Erythroblast (primary cell): Measurements from ENCODE around the gene GUCY2C.
"Not testable (repeated sequence)": the region's sequence is repeated elsewhere in the genome, so short reads cannot be mapped to it uniquely, and the experiment has no call there.

ENCODE experiments used
- DNase-seq, 2 experiments: peaks; one replicate each; lab custom pipeline; 2025; lab: John Stamatoyannopoulos, UW
- GATA1 ChIP-seq: IDR thresholded peaks from 2 replicates; pipeline ENCODE4 v1.6.1; 2011; ENCODE audit warnings: low read depth, mild to moderate bottlenecking, control low read depth, low read length, moderate library complexity
- POLR2A ChIP-seq: IDR thresholded peaks from 2 replicates; pipeline ENCODE4 v1.6.1; 2011; ENCODE audit warnings: mild to moderate bottlenecking, low read length

Gene GUCY2C

GRCh38 chr12:14696265-14696741 lies at the start of gene GUCY2C:
Gene GUCY2C, minus strand, starts transcription at chr12:14696599. Its CDS starts 151 bp downstream, at chr12:14696448.
- TF ChIP-seq POLR2A (no peak), GATA1 (no peak)

GRCh38 chr12:14743061-14743460 lies 46.7 kb upstream of the GUCY2C start:
- no peak for DNase-seq
- TF ChIP-seq POLR2A (no peak), GATA1 (no peak)

More at GRCh38 chr12:14696265-14696741, at the start of gene GUCY2C:
- no peak for DNase-seq

GRCh38 chr12:14741942-14742341 lies 45.5 kb upstream of the GUCY2C start:
- TF ChIP-seq POLR2A (no peak), GATA1 (no peak)
- no peak for DNase-seq

- DNase-seq = no peak
- no peak for TF ChIP-seq GATA1
- no peak for TF ChIP-seq POLR2A
These were observed 44.8 kb upstream of the GUCY2C start for GRCh38 chr12:14741153-14741552.

- not testable (repeated sequence) for DNase-seq
These were observed 40.0 kb upstream of the GUCY2C start for GRCh38 chr12:14736441-14736840.

- TF ChIP-seq POLR2A (no peak), GATA1 (no peak)
- DNase-seq = no peak
These were observed 35.4 kb upstream of the GUCY2C start for GRCh38 chr12:14731821-14732220.

- no peak for DNase-seq
- TF ChIP-seq GATA1 (no peak), POLR2A (no peak)
These were observed 33.2 kb upstream of the GUCY2C start for GRCh38 chr12:14729586-14729985.

- peak; percentile 44 to 71 for DNase-seq
These were observed 27.4 kb upstream of the GUCY2C start for GRCh38 chr12:14723763-14724162.

GRCh38 chr12:14716848-14717444 lies 20.5 kb upstream of the GUCY2C start:
- TF ChIP-seq GATA1 = no peak
- no peak for TF ChIP-seq POLR2A
- DNase-seq = peak; percentile 52 to 64

More at GRCh38 chr12:14723763-14724162, 27.4 kb upstream of the GUCY2C start:
- TF ChIP-seq GATA1 (no peak), POLR2A (no peak)

- no peak for TF ChIP-seq POLR2A
- no peak for TF ChIP-seq GATA1
- DNase-seq = no peak
These were observed 18.0 kb upstream of the GUCY2C start for GRCh38 chr12:14714437-14714836.

GRCh38 chr12:14710632-14711320 lies 14.4 kb upstream of the GUCY2C start:
- no peak for DNase-seq
- TF ChIP-seq POLR2A = no peak
- TF ChIP-seq GATA1 = no peak

- no peak for DNase-seq
- TF ChIP-seq POLR2A = no peak
- no peak for TF ChIP-seq GATA1
These were observed 5.6 kb upstream of the GUCY2C start for GRCh38 chr12:14701809-14702568.

GRCh38 chr12:14700935-14701334 lies 4.5 kb upstream of the GUCY2C start:
- no peak for DNase-seq
- TF ChIP-seq GATA1 = no peak
- no peak for TF ChIP-seq POLR2A

- no peak for TF ChIP-seq GATA1
- TF ChIP-seq POLR2A = no peak
These were observed 3.5 kb upstream of the GUCY2C start for GRCh38 chr12:14699923-14700322.

GRCh38 chr12:14698555-14698954 lies 2.2 kb upstream of the GUCY2C start:
- no peak for DNase-seq
- no peak for TF ChIP-seq POLR2A
- no peak for TF ChIP-seq GATA1

More at GRCh38 chr12:14699923-14700322, 3.5 kb upstream of the GUCY2C start:
- DNase-seq = no peak
